ENCODE data around the gene CAPN9. TPM values are rescaled to one million over a fixed set of nuclear protein-coding genes. Genes with fewer than 3 reads are reported as not detected.

The CAPN9 gene
- total and polyA plus RNA-seq, 9 of the 15 experiments (the other 6 are each of a cell fraction or from before 2014, with no cell fraction given) = not detected

DNA sequence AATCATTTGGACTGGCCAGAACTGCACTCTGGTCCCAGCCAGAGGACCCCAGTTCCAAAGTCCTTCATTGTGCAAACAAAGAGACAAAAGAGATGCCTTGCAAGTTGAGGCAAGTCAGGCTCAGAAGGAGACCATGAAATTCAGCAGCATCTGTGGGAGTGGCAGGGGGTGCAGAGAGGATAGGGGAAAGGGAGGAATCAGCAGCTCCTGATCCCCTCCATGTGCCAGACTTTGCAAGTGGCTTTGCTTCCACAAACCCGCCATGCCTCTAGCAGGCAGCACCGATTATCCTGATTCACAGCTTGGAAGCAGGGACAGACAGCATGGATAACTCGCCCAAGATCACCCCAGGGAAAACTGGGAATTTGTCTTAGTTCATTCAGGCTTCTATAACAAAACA lies 2.1 kb upstream of the CAPN9 start:
- Histone ChIP-seq H3K79me2 (ENCODE audit: control insufficient read depth, insufficient read depth, low read length) (no peaks in the 10 kb centered on the region), H3K27ac (ENCODE audit: extremely low read depth, low read depth, low read length) (no peak overlapping the region), H3K4me3 (no peak overlapping the region), H3K27me3 (ENCODE audit: control insufficient read depth in 2 of 2, insufficient read depth in 2 of 2, low read length in 2 of 2) (peaks cover 36 to 68% of the 10 kb centered on the region in 2 experiments), H3K4me1 (replicated peaks in 1 of 2; ENCODE audit: control insufficient read depth in 2 of 2, insufficient read depth in 2 of 2, low read length in 2 of 2) (peaks cover 2 to 3% of the 10 kb centered on the region in 2 experiments; a peak in 1 of 5 replicates), H3K4me2 (ENCODE audit: insufficient read depth, low read length) (no peak overlapping the region), H3K9me1 (ENCODE audit: control insufficient read depth, insufficient read depth, low read length) (no peaks in the 10 kb centered on the region), H3K36me3 (ENCODE audit: control insufficient read depth, insufficient read depth, low read length) (no peaks in the 10 kb centered on the region), H4K20me1 (replicated peaks; ENCODE audit: control insufficient read depth, insufficient read depth, low read length) (no peaks in the 10 kb centered on the region), H3K9me3 (replicated peaks; ENCODE audit: control insufficient read depth, insufficient read depth, low read depth, low read length) (no peaks in the 10 kb centered on the region), H2AFZ (ENCODE audit: low read depth, low read length) (no peak overlapping the region), H3K9ac (ENCODE audit: insufficient read depth in 1 of 2, low read depth in 2 of 2, low read length in 2 of 2) (no peak overlapping the region)
- ATAC-seq (no peak), FAIRE-seq (no peak), DNase-seq (ENCODE audit: extremely low read depth in 1 of 4, low spot score in 3 of 4) (no peak)
- in situ Hi-C loops (cut with MboI) (no loop called here), intact Hi-C loops (cut with micrococcal nuclease) (no loop called here)
- WGBS (ENCODE audit: insufficient coverage, low coverage, missing lambda C conversion rate) = 0% methylated on average over 3 of the region's 3 CpGs
- no TSS peak for BruUV-seq (replicated peaks)
- ChIA-PET POLR2A (interaction anchor here (1.0 kb wide), 1 partner anchor 8 kb away, joined by 3 read pairs; no protein-coding TSS in a partner anchor), CTCF (ENCODE audit: low intra/inter-chr PET ratio) (no interaction called here)
- TF ChIP-seq BHLHE40 (IDR thresholded peaks at IDR 0.05; ENCODE audit: low read length) = no peak
- TF ChIP-seq, protein P1, sequence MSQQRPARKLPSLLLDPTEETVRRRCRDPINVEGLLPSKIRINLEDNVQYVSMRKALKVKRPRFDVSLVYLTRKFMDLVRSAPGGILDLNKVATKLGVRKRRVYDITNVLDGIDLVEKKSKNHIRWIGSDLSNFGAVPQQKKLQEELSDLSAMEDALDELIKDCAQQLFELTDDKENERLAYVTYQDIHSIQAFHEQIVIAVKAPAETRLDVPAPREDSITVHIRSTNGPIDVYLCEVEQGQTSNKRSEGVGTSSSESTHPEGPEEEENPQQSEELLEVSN (IDR thresholded peaks at IDR 0.05; ENCODE audit: borderline replicate concordance in 1 of 2, extremely low read depth in 1 of 2, insufficient read depth in 1 of 2, insufficient read length in 1 of 2, low read depth in 1 of 2, low read length in 1 of 2, poor library complexity in 1 of 2, severe bottlenecking in 1 of 2) = no peak
- TF ChIP-seq, protein P2, sequence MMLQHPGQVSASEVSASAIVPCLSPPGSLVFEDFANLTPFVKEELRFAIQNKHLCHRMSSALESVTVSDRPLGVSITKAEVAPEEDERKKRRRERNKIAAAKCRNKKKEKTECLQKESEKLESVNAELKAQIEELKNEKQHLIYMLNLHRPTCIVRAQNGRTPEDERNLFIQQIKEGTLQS (IDR thresholded peaks at IDR 0.05) = no peak
- TF ChIP-seq, protein P2 (CRISPR knock-in tag; conservative IDR thresholded peaks at IDR 0.05) = no peak
- no peak for TF ChIP-seq RBM17 (IDR thresholded peaks at IDR 0.05; ENCODE audit: borderline replicate concordance, low read depth, low read length)
- TF ChIP-seq ZFPM2 (CRISPR knock-in tag; IDR thresholded peaks at IDR 0.05) = no peak
- no peak for TF ChIP-seq CHD7 (IDR thresholded peaks at IDR 0.05; ENCODE audit: low read depth, low read length)
